CD14-positive monocyte (primary cell): ENCODE results near the gene GABARAP. TPM values are rescaled to one million over a fixed set of nuclear protein-coding genes. Genes with fewer than 3 reads are reported as not detected.

ENCODE experiments used
- DNase-seq, 3 donors: peaks; one replicate each; pipeline ENCODE4 v3.0.0-alpha.2; 2011 to 2022
- H2AFZ ChIP-seq: 2 replicates; pipeline ENCODE4 v1.6.0; 2012; ENCODE audit warnings: mild to moderate bottlenecking, low read depth, low read length, inconsistent platforms; ENCODE audit not compliant: insufficient read depth, poor library complexity, severe bottlenecking
- H3K27ac ChIP-seq, 2 donors: 1 replicate in 1 of 2; 2 replicates in 1 of 2; pipeline ENCODE4 v1.5.1; 2012 to 2013; ENCODE audit warnings: low read length in 2 of 2, control low read depth in 1 of 2, inconsistent platforms in 1 of 2, low read depth in 1 of 2, mild to moderate bottlenecking in 1 of 2
- H3K27me3 ChIP-seq, 2 donors: one replicate each; pipeline versions ENCODE4 v1.6.0 to v1.6.1; 2011 to 2013; ENCODE audit warnings: low read length in 2 of 2; ENCODE audit not compliant: control insufficient read depth in 2 of 2, insufficient read depth in 2 of 2
- H3K36me3 ChIP-seq, 2 donors: replicated peaks in 1 of 2; 1 replicate in 1 of 2; 2 replicates in 1 of 2; pipeline versions ENCODE4 v1.5.1 to v1.6.1; 2012 to 2013; ENCODE audit warnings: low read length in 2 of 2, control low read depth in 1 of 2, inconsistent platforms in 1 of 2, mild to moderate bottlenecking in 1 of 2; ENCODE audit not compliant: insufficient read depth in 2 of 2, control insufficient read depth in 1 of 2
- H3K4me1 ChIP-seq, 2 donors: 1 replicate in 1 of 2; 2 replicates in 1 of 2; pipeline versions ENCODE4 v1.5.1 to v1.6.1; 2012 to 2013; ENCODE audit warnings: low read length in 2 of 2, control low read depth in 1 of 2, inconsistent platforms in 1 of 2, mild to moderate bottlenecking in 1 of 2, moderate library complexity in 1 of 2; ENCODE audit not compliant: insufficient read depth in 2 of 2, control insufficient read depth in 1 of 2
- H3K4me2 ChIP-seq: replicated peaks from 2 replicates; pipeline ENCODE3; 2012; ENCODE audit warnings: low read length, moderate library complexity, mild to moderate bottlenecking; ENCODE audit not compliant: poor library complexity, severe bottlenecking; ENCODE audit errors: extremely low read depth
- H3K4me3 ChIP-seq, 3 experiments: fragments of 200-600 bp in 1 of 3; sonication (generic) in 1 of 3; replicated peaks in 1 of 3; 1 replicate in 2 of 3; 2 replicates in 1 of 3; pipeline ENCODE4 v1.5.1; 2011 to 2013; ENCODE audit warnings: low read length in 3 of 3, mild to moderate bottlenecking in 3 of 3, control low read depth in 2 of 3, low read depth in 2 of 3, inconsistent platforms in 1 of 3, moderate library complexity in 1 of 3
- H3K79me2 ChIP-seq: 2 replicates; pipeline ENCODE4 v1.6.0; 2012; ENCODE audit warnings: mild to moderate bottlenecking, control low read depth, inconsistent platforms, low read length, moderate library complexity; ENCODE audit not compliant: insufficient read depth
- H3K9ac ChIP-seq: 2 replicates; pipeline ENCODE4 v1.6.0; 2017; ENCODE audit warnings: low read length, mild to moderate bottlenecking; ENCODE audit not compliant: insufficient read depth, poor library complexity, severe bottlenecking
- H3K9me3 ChIP-seq, 2 donors: replicated peaks in 1 of 2; 1 replicate in 1 of 2; 2 replicates in 1 of 2; pipeline versions ENCODE4 v1.5.1 to v1.6.1; 2012 to 2013; ENCODE audit warnings: low read length in 2 of 2, control low read depth in 1 of 2; ENCODE audit not compliant: control insufficient read depth in 1 of 2, insufficient read depth in 1 of 2
- H4K20me1 ChIP-seq: 2 replicates; pipeline ENCODE4 v1.6.0; 2012; ENCODE audit warnings: mild to moderate bottlenecking, low read length, control low read depth, moderate library complexity; ENCODE audit not compliant: insufficient read depth
- H3K27ac Mint-ChIP-seq, 7 donors: one replicate each; pipeline ENCODE4 v1.8.0; 2020; ENCODE audit warnings: mild to moderate bottlenecking in 7 of 7, mixed read lengths in 7 of 7, moderate library complexity in 6 of 7, inconsistent platforms in 2 of 7
- H3K27me3 Mint-ChIP-seq, 3 donors: one replicate each; pipeline ENCODE4 v1.8.0; 2021 to 2022; ENCODE audit warnings: low read depth in 3 of 3, mild to moderate bottlenecking in 3 of 3, mixed read lengths in 3 of 3, moderate library complexity in 3 of 3, inconsistent platforms in 1 of 3
- H3K36me3 Mint-ChIP-seq, 2 donors: one replicate each; pipeline ENCODE4 v1.8.0; 2020; ENCODE audit warnings: mixed read lengths in 2 of 2, inconsistent platforms in 1 of 2, mild to moderate bottlenecking in 1 of 2
- H3K4me1 Mint-ChIP-seq: one replicate; pipeline ENCODE4 v1.8.0; 2020; ENCODE audit warnings: mild to moderate bottlenecking, mixed read lengths
- H3K4me3 Mint-ChIP-seq, 2 donors: one replicate each; pipeline ENCODE4 v1.8.0; 2020; ENCODE audit warnings: mild to moderate bottlenecking in 2 of 2, mixed read lengths in 2 of 2, moderate library complexity in 1 of 2
- H3K9me3 Mint-ChIP-seq, 7 donors: one replicate each; pipeline ENCODE4 v1.8.0; 2020 to 2022; ENCODE audit warnings: mixed read lengths in 7 of 7, mild to moderate bottlenecking in 6 of 7, moderate library complexity in 6 of 7, inconsistent platforms in 2 of 7
- WGBS: methylation state at CpG from one replicate; pipeline ENCODE4 v1.1.5; 2013; ENCODE audit warnings: missing lambda C conversion rate; ENCODE audit not compliant: insufficient coverage; 5-methylcytosine and 5-hydroxymethylcytosine counted together
- intact Hi-C, 2 donors: fragments of 100-400 bp; cut with micrococcal nuclease; formaldehyde crosslinking; loops; one replicate each; pipeline versions ENCODE4 v1.15.0 to v1.15.1; 2023
- polyA plus RNA-seq, 3 donors: library from polyadenylated mRNA; depleted of rRNA in 1 of 3; unstranded in 2 of 3; stranded (reverse) in 1 of 3; fragments of 300-500 nt in 2 of 3; fragments of >200 nt in 1 of 3; fragmentation: Illumina TruSeq in 2 of 3; gene quantifications; 1 replicate in 2 of 3; 2 replicates in 1 of 3; pipeline ENCODE4 v1.2.3, GENCODE V29; 2012 to 2021
- TF ChIP-seq, protein P1 (sequence below): fragments of 200-600 bp; IDR thresholded peaks from one replicate; pipeline ENCODE4 v1.8.0; 2022; ENCODE audit warnings: antibody characterized with exemption, mild to moderate bottlenecking

GABARAP gene
- polyA plus RNA-seq, 3 donors: 1,029 to 2,937 (median 2,814) TPM

DNA sequence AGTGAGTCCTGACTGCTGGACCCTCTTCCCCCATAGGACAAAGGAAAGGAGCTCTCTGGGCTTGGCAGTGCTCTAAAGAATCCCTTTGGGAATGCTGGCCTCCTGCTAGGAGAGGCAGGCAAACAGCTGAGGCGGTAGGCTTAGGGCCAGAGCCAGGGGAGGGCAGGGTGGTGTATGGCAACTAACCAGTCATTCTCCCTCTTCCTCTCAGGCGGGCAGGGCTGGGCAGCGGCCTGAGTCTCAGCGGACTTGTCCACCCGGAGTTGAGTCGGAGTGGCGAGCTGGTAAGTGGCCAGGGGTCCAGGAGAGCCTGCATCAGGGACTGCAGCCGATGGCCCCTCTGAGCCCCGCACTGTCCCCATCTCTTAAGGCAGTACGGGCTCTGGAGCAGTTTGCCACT lies 18.1 kb downstream of the GABARAP start:
- Histone ChIP-seq H3K4me3 (no peak overlapping the region), H3K36me3 (peaks cover 52 to 78% of the 10 kb centered on the region in 2 donors), H3K4me2 (no peak overlapping the region), H3K79me2 (peaks cover 21% of the 10 kb centered on the region), H3K27ac (no peak overlapping the region), H3K9ac (no peak overlapping the region), H3K4me1 (peaks cover 19 to 27% of the 10 kb centered on the region in 2 donors), H2AFZ (no peak overlapping the region), H4K20me1 (peaks cover 18% of the 10 kb centered on the region), H3K9me3 (no peaks in the 10 kb centered on the region), H3K27me3 (no peaks in the 10 kb centered on the region)
- intact Hi-C loops: loop anchor here (5.0 kb wide), 1 partner anchor 73 kb away; no protein-coding TSS in a partner anchor
- Mint-ChIP-seq H3K4me3 (no peak overlapping the region), H3K36me3 (peaks cover 66 to 78% of the 10 kb centered on the region in 2 donors), H3K4me1 (peaks cover 25% of the 10 kb centered on the region), H3K27me3 (peaks cover 0 to 2% (median 2%) of the 10 kb centered on the region in 3 donors), H3K27ac (peak overlapping the region in 1 of 7 donors; percentile 46), H3K9me3 (peaks cover 0 to 2% (median 0%) of the 10 kb centered on the region in 7 donors)
- TF ChIP-seq, protein P1, sequence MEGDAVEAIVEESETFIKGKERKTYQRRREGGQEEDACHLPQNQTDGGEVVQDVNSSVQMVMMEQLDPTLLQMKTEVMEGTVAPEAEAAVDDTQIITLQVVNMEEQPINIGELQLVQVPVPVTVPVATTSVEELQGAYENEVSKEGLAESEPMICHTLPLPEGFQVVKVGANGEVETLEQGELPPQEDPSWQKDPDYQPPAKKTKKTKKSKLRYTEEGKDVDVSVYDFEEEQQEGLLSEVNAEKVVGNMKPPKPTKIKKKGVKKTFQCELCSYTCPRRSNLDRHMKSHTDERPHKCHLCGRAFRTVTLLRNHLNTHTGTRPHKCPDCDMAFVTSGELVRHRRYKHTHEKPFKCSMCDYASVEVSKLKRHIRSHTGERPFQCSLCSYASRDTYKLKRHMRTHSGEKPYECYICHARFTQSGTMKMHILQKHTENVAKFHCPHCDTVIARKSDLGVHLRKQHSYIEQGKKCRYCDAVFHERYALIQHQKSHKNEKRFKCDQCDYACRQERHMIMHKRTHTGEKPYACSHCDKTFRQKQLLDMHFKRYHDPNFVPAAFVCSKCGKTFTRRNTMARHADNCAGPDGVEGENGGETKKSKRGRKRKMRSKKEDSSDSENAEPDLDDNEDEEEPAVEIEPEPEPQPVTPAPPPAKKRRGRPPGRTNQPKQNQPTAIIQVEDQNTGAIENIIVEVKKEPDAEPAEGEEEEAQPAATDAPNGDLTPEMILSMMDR: no peak
- DNase-seq: no peak
- 96% methylated on average over 8 of the region's 10 CpGs for WGBS

DNA sequence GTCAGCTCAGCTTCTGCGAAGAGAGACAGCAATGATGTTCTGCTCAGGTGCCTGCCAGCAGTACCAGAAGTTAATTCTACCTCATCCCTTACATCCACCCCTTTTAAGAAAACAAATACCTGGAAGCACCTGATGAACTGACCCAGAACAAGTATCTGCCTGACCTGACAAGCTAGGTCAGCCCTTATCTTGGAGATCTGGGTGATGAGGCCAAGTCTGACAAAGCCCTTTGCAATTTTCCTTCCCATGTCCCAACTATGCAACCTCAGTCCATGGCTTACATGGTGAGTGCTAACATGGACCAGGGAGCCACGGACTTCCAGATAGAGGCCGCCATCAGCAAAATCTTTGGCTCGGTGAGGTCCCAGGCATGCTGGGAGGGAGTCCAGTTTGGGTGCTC lies 18.9 kb downstream of the GABARAP start:
- intact Hi-C loops: loop anchor here (5.0 kb wide), 1 partner anchor 74 kb away; no protein-coding TSS in a partner anchor
- H3K9me3 Mint-ChIP-seq: peaks cover 0 to 2% (median 0%) of the 10 kb centered on the region in 7 donors
- no peak overlapping the region for H3K4me3 Mint-ChIP-seq
- peaks cover 32% of the 10 kb centered on the region for H3K4me1 Mint-ChIP-seq
- WGBS: 92% methylated on average over 2 of the region's 4 CpGs
- no peak overlapping the region for H3K4me3 ChIP-seq
- TF ChIP-seq, protein P1: no peak
- peaks cover 21% of the 10 kb centered on the region for H3K79me2 ChIP-seq
- no peak overlapping the region for H3K4me2 ChIP-seq
- no peak overlapping the region for H3K27ac ChIP-seq
- no peak for DNase-seq
- no peak overlapping the region for H3K9ac ChIP-seq
- peak overlapping the region in 1 of 7 donors; percentile 46 for H3K27ac Mint-ChIP-seq
- peaks cover 59 to 70% of the 10 kb centered on the region in 2 donors for H3K36me3 Mint-ChIP-seq
- peaks cover 0 to 2% (median 2%) of the 10 kb centered on the region in 3 donors for H3K27me3 Mint-ChIP-seq
- H3K36me3 ChIP-seq: peaks cover 48 to 70% of the 10 kb centered on the region in 2 donors
- H2AFZ ChIP-seq: no peak overlapping the region
- H3K4me1 ChIP-seq: peaks cover 27 to 34% of the 10 kb centered on the region in 2 donors
- H3K27me3 ChIP-seq: no peaks in the 10 kb centered on the region
- no peaks in the 10 kb centered on the region for H3K9me3 ChIP-seq
- H4K20me1 ChIP-seq: peaks cover 18% of the 10 kb centered on the region
